ENCODE data around the gene IFT27. TPM values are rescaled to one million over a fixed set of nuclear protein-coding genes. Genes with fewer than 3 reads are reported as not detected.

IFT27 gene
- total RNA-seq, 4 donors from 2014 or later = 5.8 to 22.7 (median 12.9) TPM

DNA sequence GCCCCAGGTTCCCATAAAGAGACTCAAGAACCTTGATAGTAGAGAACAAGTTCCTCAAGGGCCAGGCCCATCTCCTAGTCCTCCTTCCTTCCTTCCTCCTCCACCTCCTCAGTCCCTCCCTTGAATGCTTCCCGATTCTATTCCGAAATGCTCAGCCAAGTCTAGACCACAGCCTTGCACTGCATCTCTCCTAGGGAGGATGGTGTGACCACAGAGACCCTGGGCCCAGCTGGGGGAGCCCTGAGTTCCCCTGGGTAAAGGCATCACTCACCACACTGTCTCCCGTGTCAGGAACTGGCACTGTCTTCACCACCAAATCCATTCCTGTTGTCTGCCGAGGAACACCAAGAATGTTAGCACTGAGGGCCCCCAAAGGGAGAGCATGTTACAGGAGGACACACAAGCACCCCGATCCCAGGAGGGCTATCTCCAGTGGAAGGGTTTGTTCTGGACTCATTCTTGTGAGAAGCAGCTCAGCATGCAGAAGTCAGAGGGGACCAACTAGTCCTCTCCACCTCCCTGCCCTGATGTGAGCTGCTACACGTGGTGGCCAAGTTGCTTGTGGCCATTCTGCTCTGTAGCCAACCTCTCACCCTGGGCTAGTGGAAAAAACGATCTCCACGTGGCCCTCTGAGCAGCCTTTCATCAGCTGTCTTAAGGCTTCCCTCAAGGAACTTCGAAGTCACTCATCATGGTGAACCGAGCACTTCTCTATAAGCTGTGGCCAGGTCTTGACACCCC is 8.7 kb downstream of the IFT27 start:
- 87 to 90% methylated on average over 2 to 9 of the region's 10 CpGs for WGBS, 2 donors (ENCODE audit: low coverage in 1 of 2)
- no peak for TF ChIP-seq POLR2AphosphoS5 (IDR thresholded peaks at IDR 0.05)
- TF ChIP-seq POLR2A (IDR thresholded peaks at IDR 0.05) = no peak
- no peak for TF ChIP-seq EP300 (IDR thresholded peaks at IDR 0.05; ENCODE audit: low read depth)
- TF ChIP-seq, protein P1, sequence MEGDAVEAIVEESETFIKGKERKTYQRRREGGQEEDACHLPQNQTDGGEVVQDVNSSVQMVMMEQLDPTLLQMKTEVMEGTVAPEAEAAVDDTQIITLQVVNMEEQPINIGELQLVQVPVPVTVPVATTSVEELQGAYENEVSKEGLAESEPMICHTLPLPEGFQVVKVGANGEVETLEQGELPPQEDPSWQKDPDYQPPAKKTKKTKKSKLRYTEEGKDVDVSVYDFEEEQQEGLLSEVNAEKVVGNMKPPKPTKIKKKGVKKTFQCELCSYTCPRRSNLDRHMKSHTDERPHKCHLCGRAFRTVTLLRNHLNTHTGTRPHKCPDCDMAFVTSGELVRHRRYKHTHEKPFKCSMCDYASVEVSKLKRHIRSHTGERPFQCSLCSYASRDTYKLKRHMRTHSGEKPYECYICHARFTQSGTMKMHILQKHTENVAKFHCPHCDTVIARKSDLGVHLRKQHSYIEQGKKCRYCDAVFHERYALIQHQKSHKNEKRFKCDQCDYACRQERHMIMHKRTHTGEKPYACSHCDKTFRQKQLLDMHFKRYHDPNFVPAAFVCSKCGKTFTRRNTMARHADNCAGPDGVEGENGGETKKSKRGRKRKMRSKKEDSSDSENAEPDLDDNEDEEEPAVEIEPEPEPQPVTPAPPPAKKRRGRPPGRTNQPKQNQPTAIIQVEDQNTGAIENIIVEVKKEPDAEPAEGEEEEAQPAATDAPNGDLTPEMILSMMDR (IDR thresholded peaks at IDR 0.05) = no peak
- intact Hi-C loops (cut with DNase I; ENCODE audit: low total_unique reads) (loop anchor here (10.0 kb wide), 1 partner anchor 438 kb away; no protein-coding TSS in a partner anchor), in situ Hi-C loops (cut with MboI; ENCODE audit: low pct_ligation_motif_present in 1 of 4, low pct_unique_long_range_greater_than_20kb in 1 of 4, low sequenced_read_pairs in 3 of 4) (loop anchor here in 1 of 4 donors (25.0 kb wide), 1 partner anchor 230 kb away; the partner anchor contains the start of gene EIF3D)
- no peaks in the 10 kb centered on the region for H3K9me3 ChIP-seq
- DNase-seq = no peak
- no peak overlapping the region for H3K4me3 ChIP-seq
- H3K4me1 ChIP-seq = peaks cover 0 to 5% (median 1%) of the 10 kb centered on the region in 4 donors
- no peak overlapping the region for H3K27ac ChIP-seq
- H3K27me3 ChIP-seq = no peaks in the 10 kb centered on the region
- H3K36me3 ChIP-seq = no peaks in the 10 kb centered on the region

- H3K4me1 ChIP-seq = peaks cover 0 to 5% (median 2%) of the 10 kb centered on the region in 4 donors
Observed at GRCh38 chr22:36765943-36766450, 9.9 kb downstream of the IFT27 start.

GRCh38 chr22:36765131-36765942 is 10.6 kb downstream of the IFT27 start:
- H3K27me3 ChIP-seq = no peaks in the 10 kb centered on the region
- DNase-seq = no peak
- H3K4me3 ChIP-seq = no peak overlapping the region
- in situ Hi-C loops (cut with MboI; ENCODE audit: low pct_ligation_motif_present in 1 of 4, low pct_unique_long_range_greater_than_20kb in 1 of 4, low sequenced_read_pairs in 3 of 4) (loop anchor here in 1 of 4 donors (25.0 kb wide), 1 partner anchor 228 kb away; the partner anchor contains the start of gene EIF3D), intact Hi-C loops (cut with DNase I; ENCODE audit: low total_unique reads) (loop anchor here (10.0 kb wide), 1 partner anchor 439 kb away; no protein-coding TSS in a partner anchor)
- no peak overlapping the region for H3K27ac ChIP-seq
- no peaks in the 10 kb centered on the region for H3K9me3 ChIP-seq
- TF ChIP-seq POLR2AphosphoS5 (IDR thresholded peaks at IDR 0.05) (no peak), EP300 (IDR thresholded peaks at IDR 0.05; ENCODE audit: low read depth) (no peak), POLR2A (IDR thresholded peaks at IDR 0.05) (no peak)
- TF ChIP-seq, protein P1 (IDR thresholded peaks at IDR 0.05) = no peak
- H3K4me1 ChIP-seq = peaks cover 0 to 8% (median 2%) of the 10 kb centered on the region in 4 donors
- no peaks in the 10 kb centered on the region for H3K36me3 ChIP-seq
- 86% methylated on average over 17 of the region's 17 CpGs; no CpG with 5 or more reads in 1 of the 2 donors for WGBS, 2 donors (ENCODE audit: low coverage in 1 of 2)

More at GRCh38 chr22:36765943-36766450, 9.9 kb downstream of the IFT27 start:
- intact Hi-C loops (cut with DNase I; ENCODE audit: low total_unique reads) (loop anchor here (10.0 kb wide), 1 partner anchor 439 kb away; no protein-coding TSS in a partner anchor), in situ Hi-C loops (cut with MboI; ENCODE audit: low pct_ligation_motif_present in 1 of 4, low pct_unique_long_range_greater_than_20kb in 1 of 4, low sequenced_read_pairs in 3 of 4) (loop anchor here in 1 of 4 donors (25.0 kb wide), 1 partner anchor 229 kb away; the partner anchor contains the start of gene EIF3D)
- Histone ChIP-seq H3K27ac (no peak overlapping the region), H3K27me3 (no peaks in the 10 kb centered on the region), H3K36me3 (no peaks in the 10 kb centered on the region), H3K4me3 (no peak overlapping the region), H3K9me3 (no peaks in the 10 kb centered on the region)
- DNase-seq = no peak
- 82% methylated on average over 11 of the region's 11 CpGs; no CpG with 5 or more reads in 1 of the 2 donors for WGBS, 2 donors (ENCODE audit: low coverage in 1 of 2)
- TF ChIP-seq POLR2A (IDR thresholded peaks at IDR 0.05) = no peak
- TF ChIP-seq EP300 (IDR thresholded peaks at IDR 0.05; ENCODE audit: low read depth) = no peak
- no peak for TF ChIP-seq POLR2AphosphoS5 (IDR thresholded peaks at IDR 0.05)
- TF ChIP-seq, protein P1 (IDR thresholded peaks at IDR 0.05) = no peak

Measured in transverse colon (tissue), 4 donors.